ENCODE measurements around the gene GTF2F2.

The GTF2F2 gene

DNA sequence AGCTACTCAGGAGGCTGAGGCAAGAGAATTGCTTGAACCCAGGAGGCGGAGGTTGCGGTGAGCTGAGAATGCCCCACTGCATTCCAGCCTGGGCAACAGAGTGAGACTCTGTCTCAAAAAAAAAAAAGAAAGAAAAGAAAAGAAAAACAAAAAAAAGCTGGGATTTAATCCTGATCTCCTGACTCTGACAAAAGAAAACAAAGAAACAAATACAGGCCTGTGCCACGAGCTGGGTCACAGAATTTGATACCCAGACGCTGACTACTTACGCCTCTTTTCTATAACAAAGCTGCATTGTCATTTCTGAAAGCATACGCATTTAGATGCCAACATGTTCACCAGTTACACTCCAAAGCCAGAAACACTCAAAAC lies 18.2 kb upstream of the GTF2F2 start:
- Histone ChIP-seq H3K27me3 (replicated peaks; ENCODE audit: control insufficient read depth, insufficient read depth, low read length) (no peaks in the 10 kb centered on the region; the same call in 1 of the 2 replicates), H3K36me3 (ENCODE audit: control insufficient read depth, insufficient read depth, low read length) (no peaks in the 10 kb centered on the region), H3K4me3 (replicated peaks; ENCODE audit: low read depth, low read length) (no peak overlapping the region)
- DNase-seq (ENCODE audit: extremely low read depth, insufficient read length): no peak
- TF ChIP-seq, protein P1, sequence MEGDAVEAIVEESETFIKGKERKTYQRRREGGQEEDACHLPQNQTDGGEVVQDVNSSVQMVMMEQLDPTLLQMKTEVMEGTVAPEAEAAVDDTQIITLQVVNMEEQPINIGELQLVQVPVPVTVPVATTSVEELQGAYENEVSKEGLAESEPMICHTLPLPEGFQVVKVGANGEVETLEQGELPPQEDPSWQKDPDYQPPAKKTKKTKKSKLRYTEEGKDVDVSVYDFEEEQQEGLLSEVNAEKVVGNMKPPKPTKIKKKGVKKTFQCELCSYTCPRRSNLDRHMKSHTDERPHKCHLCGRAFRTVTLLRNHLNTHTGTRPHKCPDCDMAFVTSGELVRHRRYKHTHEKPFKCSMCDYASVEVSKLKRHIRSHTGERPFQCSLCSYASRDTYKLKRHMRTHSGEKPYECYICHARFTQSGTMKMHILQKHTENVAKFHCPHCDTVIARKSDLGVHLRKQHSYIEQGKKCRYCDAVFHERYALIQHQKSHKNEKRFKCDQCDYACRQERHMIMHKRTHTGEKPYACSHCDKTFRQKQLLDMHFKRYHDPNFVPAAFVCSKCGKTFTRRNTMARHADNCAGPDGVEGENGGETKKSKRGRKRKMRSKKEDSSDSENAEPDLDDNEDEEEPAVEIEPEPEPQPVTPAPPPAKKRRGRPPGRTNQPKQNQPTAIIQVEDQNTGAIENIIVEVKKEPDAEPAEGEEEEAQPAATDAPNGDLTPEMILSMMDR (IDR thresholded peaks at IDR 0.05; ENCODE audit: insufficient read depth, low read length, poor library complexity, severe bottlenecking): no peak

DNA sequence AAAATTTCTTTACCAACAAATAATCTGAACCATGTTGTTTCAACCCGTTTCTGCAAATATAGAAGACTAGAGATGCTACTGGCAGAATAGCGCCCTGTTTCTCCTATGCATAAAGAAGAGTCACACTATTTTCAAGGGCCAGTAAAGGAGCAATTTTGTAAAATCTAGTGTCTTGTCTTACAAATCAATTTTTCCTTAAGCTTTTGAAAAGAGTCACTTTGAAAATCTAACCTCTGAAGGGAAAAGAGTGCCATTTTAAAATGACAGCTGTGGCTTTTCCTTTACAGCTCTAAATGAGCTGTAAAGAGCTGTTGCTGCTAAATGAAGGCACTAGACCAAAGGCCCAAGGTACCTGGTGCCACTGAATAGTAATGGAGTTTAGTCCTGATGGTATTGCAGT lies 16.9 kb upstream of the GTF2F2 start:
- Histone ChIP-seq H3K4me3 (replicated peaks; ENCODE audit: low read depth, low read length) (no peak overlapping the region), H3K36me3 (ENCODE audit: control insufficient read depth, insufficient read depth, low read length) (no peaks in the 10 kb centered on the region), H3K27me3 (replicated peaks; ENCODE audit: control insufficient read depth, insufficient read depth, low read length) (no peaks in the 10 kb centered on the region; the same call in 1 of the 2 replicates)
- DNase-seq (ENCODE audit: extremely low read depth, insufficient read length): no peak
- TF ChIP-seq, protein P1 (IDR thresholded peaks at IDR 0.05; ENCODE audit: insufficient read depth, low read length, poor library complexity, severe bottlenecking): no peak

DNA sequence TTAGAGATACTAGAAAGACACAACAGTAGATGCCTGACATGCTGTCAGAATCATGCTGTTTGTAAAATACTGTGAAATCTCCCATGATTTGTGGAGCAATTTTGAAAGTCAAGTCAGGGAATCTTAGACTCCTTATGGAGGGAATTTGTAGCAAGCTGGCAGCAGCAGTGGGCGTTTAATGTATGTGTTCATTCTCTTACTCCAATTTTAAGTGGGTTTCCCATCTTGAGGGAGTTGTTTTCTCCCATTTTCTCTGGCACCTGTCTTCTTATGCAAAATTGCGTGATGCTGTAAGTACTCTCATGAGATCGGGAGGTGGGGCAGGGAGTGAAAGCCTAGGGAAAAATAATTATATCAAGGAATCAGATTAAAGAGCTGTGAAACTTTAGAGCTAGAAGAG lies 16.0 kb upstream of the GTF2F2 start:
- no peaks in the 10 kb centered on the region for H3K36me3 ChIP-seq (ENCODE audit: control insufficient read depth, insufficient read depth, low read length)
- TF ChIP-seq, protein P1 (IDR thresholded peaks at IDR 0.05; ENCODE audit: insufficient read depth, low read length, poor library complexity, severe bottlenecking): no peak
- no peaks in the 10 kb centered on the region; the same call in 1 of the 2 replicates for H3K27me3 ChIP-seq (replicated peaks; ENCODE audit: control insufficient read depth, insufficient read depth, low read length)
- H3K4me3 ChIP-seq (replicated peaks; ENCODE audit: low read depth, low read length): no peak overlapping the region
- DNase-seq (ENCODE audit: extremely low read depth, insufficient read length): no peak

DNA sequence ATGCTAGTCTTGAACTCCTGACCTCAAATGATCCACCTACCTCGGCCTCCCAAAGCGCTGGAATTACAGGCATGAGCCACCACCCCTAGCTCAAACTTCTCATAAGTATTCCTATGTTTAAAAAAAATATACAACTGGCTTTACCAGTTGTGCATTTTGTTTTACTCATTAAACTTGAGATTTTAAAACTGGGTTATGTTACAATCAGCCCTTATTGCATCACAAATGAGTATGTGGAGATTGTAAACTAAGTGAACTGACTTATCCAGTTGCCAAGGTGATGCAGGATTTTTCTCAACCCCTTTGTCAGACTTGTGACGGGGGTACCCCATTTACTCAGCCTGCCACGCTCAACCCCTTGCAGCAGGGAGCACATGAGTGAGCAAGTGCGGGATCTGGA lies 14.4 kb upstream of the GTF2F2 start:
- H3K4me3 ChIP-seq (replicated peaks; ENCODE audit: low read depth, low read length): no peak overlapping the region
- H3K36me3 ChIP-seq (ENCODE audit: control insufficient read depth, insufficient read depth, low read length): no peaks in the 10 kb centered on the region
- TF ChIP-seq, protein P1 (IDR thresholded peaks at IDR 0.05; ENCODE audit: insufficient read depth, low read length, poor library complexity, severe bottlenecking): no peak
- DNase-seq (ENCODE audit: extremely low read depth, insufficient read length): no peak
- no peaks in the 10 kb centered on the region; the same call in 1 of the 2 replicates for H3K27me3 ChIP-seq (replicated peaks; ENCODE audit: control insufficient read depth, insufficient read depth, low read length)

DNA sequence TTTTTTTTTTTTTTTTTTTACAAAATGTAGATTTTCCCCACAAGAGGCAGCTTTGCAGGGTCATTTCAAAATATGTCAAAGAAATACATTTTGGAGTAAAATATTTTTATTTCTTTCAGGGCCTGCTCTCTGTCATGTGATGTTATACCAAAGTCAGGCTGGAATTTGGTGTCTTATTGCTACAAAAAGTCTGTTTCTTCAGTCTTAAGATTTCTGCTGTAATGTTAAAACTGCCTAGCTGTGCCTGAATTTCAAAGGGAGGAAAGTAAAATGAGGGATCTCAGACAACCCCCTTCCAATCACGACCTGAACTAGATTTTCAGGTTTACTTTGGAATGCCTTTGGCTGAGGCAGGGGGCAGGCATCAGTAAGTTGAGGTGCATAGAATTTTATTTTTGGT lies 12.8 kb upstream of the GTF2F2 start:
- TF ChIP-seq, protein P1 (IDR thresholded peaks at IDR 0.05; ENCODE audit: insufficient read depth, low read length, poor library complexity, severe bottlenecking): no peak
- H3K4me3 ChIP-seq (replicated peaks; ENCODE audit: low read depth, low read length): no peak overlapping the region
- H3K36me3 ChIP-seq (ENCODE audit: control insufficient read depth, insufficient read depth, low read length): no peaks in the 10 kb centered on the region
- no peaks in the 10 kb centered on the region; the same call in 1 of the 2 replicates for H3K27me3 ChIP-seq (replicated peaks; ENCODE audit: control insufficient read depth, insufficient read depth, low read length)
- DNase-seq (ENCODE audit: extremely low read depth, insufficient read length): no peak

DNA sequence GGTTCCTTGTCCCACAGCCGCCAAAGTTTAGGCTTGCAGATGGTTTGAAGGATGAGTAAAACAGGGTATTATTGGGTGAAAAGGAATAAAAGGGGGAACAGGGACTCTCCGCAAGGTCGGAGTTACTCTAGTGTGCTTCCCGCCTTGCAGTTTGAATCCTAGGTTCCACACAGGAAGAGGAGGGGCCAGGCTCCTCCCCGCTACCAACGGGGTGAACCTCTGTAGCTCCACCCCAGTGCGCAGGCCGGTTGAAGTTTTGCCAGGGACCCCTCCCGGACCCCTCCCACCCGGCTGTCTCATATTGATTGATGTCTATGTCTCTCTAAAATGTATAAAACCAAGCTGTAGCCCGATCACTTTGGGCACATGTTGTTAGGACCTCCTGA lies 11.6 kb upstream of the GTF2F2 start:
- no peak overlapping the region for H3K4me3 ChIP-seq (replicated peaks; ENCODE audit: low read depth, low read length)
- DNase-seq (ENCODE audit: extremely low read depth, insufficient read length): peak; percentile 6

More for the DNA sequence above, 11.6 kb upstream of the GTF2F2 start:
- TF ChIP-seq, protein P1 (IDR thresholded peaks at IDR 0.05; ENCODE audit: insufficient read depth, low read length, poor library complexity, severe bottlenecking): no peak
- no peaks in the 10 kb centered on the region for H3K36me3 ChIP-seq (ENCODE audit: control insufficient read depth, insufficient read depth, low read length)
- H3K27me3 ChIP-seq (replicated peaks; ENCODE audit: control insufficient read depth, insufficient read depth, low read length): no peaks in the 10 kb centered on the region; the same call in 1 of the 2 replicates

Measured in GM06990 (cell line).